DOHH2 (cell line): Measurements from ENCODE around the gene PGM5.

Experiments
- H3F3A ChIP-seq: fragments of 200-600 bp; sonication (generic), shearing (Covaris generic); 2 replicates; pipeline ENCODE4 v1.6.0; 2016; ENCODE audit warnings: antibody characterized with exemption, mild to moderate bottlenecking; ENCODE audit not compliant: control insufficient read depth, insufficient read depth
- H3K27ac ChIP-seq: fragments of 200-600 bp; sonication (generic); 2 replicates; pipeline ENCODE4 v1.5.1; 2014; ENCODE audit warnings: low read depth, mild to moderate bottlenecking, low read length, moderate library complexity
- H3K27me3 ChIP-seq: fragments of 200-600 bp; sonication (generic); 2 replicates; pipeline ENCODE4 v1.6.1; 2014; ENCODE audit warnings: mild to moderate bottlenecking, low read length, mixed read lengths; ENCODE audit not compliant: control insufficient read depth
- H3K36me3 ChIP-seq: fragments of 200-600 bp; sonication (generic); 2 replicates; pipeline ENCODE4 v1.6.1; 2014; ENCODE audit warnings: mild to moderate bottlenecking, low read length, moderate library complexity, mixed read lengths; ENCODE audit not compliant: control insufficient read depth
- H3K4me1 ChIP-seq: fragments of 200-600 bp; sonication (generic); 2 replicates; pipeline ENCODE4 v1.6.1; 2014; ENCODE audit warnings: mild to moderate bottlenecking, low read length, mixed read lengths; ENCODE audit not compliant: control insufficient read depth
- H3K4me2 ChIP-seq: fragments of 200-600 bp; sonication (generic); 2 replicates; pipeline ENCODE4 v1.6.0; 2014; ENCODE audit warnings: mild to moderate bottlenecking, low read length, moderate library complexity
- H3K4me3 ChIP-seq: fragments of 200-600 bp; sonication (generic); 2 replicates; pipeline ENCODE4 v1.5.1; 2014; ENCODE audit warnings: mild to moderate bottlenecking, low read length, mixed read lengths
- H3K79me2 ChIP-seq: fragments of 200-600 bp; sonication (generic); 2 replicates; pipeline ENCODE4 v1.6.1; 2014; ENCODE audit warnings: mild to moderate bottlenecking, low read length, mixed read lengths; ENCODE audit not compliant: control insufficient read depth
- H3K9me2 ChIP-seq: fragments of 200-600 bp; sonication (generic); replicated peaks from 2 replicates; pipeline ENCODE4 v1.6.1; 2014; ENCODE audit warnings: mild to moderate bottlenecking, low read length, mixed read lengths; ENCODE audit not compliant: control insufficient read depth
- H3K9me3 ChIP-seq: fragments of 200-600 bp; sonication (generic); 2 replicates; pipeline ENCODE4 v1.6.1; 2014; ENCODE audit warnings: antibody characterized with exemption, low read length, mixed read lengths; ENCODE audit not compliant: control insufficient read depth, insufficient read depth
- H4K20me1 ChIP-seq: fragments of 200-600 bp; sonication (generic); 2 replicates; pipeline ENCODE4 v1.6.0; 2014; ENCODE audit warnings: low read depth, mild to moderate bottlenecking, antibody characterized with exemption, low read length, moderate library complexity; ENCODE audit not compliant: control insufficient read depth, insufficient read depth
- CTCF ChIP-seq: fragments of 200-600 bp; sonication (generic); IDR thresholded peaks from one replicate; pipeline ENCODE4 v1.5.1; 2014; ENCODE audit warnings: antibody characterized with exemption, mild to moderate bottlenecking, low read depth, low read length; ENCODE audit not compliant: poor library complexity, severe bottlenecking
- EZH2phosphoT487 ChIP-seq: fragments of 200-600 bp; sonication (generic); IDR thresholded peaks from 2 replicates; pipeline ENCODE4 v1.6.1; 2017; ENCODE audit warnings: borderline replicate concordance, mild to moderate bottlenecking, antibody characterized with exemption, low read length, moderate library complexity, mixed read lengths

Gene PGM5

GRCh38 chr9:68419901-68420300, 63.5 kb downstream of the PGM5 start:
- no peak for TF ChIP-seq CTCF
- TF ChIP-seq EZH2phosphoT487, result no peak
- Histone ChIP-seq H3K9me2 (no peaks in the 10 kb centered on the region), H3K27me3 (no peaks in the 10 kb centered on the region), H3K4me1 (no peaks in the 10 kb centered on the region), H3K36me3 (no peaks in the 10 kb centered on the region), H3K4me3 (no peak overlapping the region), H3F3A (no peaks in the 10 kb centered on the region), H3K9me3 (no peaks in the 10 kb centered on the region), H4K20me1 (no peaks in the 10 kb centered on the region), H3K79me2 (no peaks in the 10 kb centered on the region), H3K4me2 (no peak overlapping the region), H3K27ac (no peak overlapping the region)

- Histone ChIP-seq H3K4me3 (no peak overlapping the region), H4K20me1 (no peaks in the 10 kb centered on the region), H3F3A (no peaks in the 10 kb centered on the region), H3K36me3 (no peaks in the 10 kb centered on the region), H3K9me2 (no peaks in the 10 kb centered on the region), H3K27ac (no peak overlapping the region), H3K9me3 (no peaks in the 10 kb centered on the region), H3K79me2 (no peaks in the 10 kb centered on the region), H3K4me2 (no peak overlapping the region), H3K27me3 (no peaks in the 10 kb centered on the region), H3K4me1 (no peaks in the 10 kb centered on the region)
- TF ChIP-seq EZH2phosphoT487, result no peak
- no peak for TF ChIP-seq CTCF
Observed at GRCh38 chr9:68426755-68427154, 70.3 kb downstream of the PGM5 start.

- no peaks in the 10 kb centered on the region for H4K20me1 ChIP-seq
- H3K79me2 ChIP-seq, result no peaks in the 10 kb centered on the region
- H3K9me3 ChIP-seq, result no peaks in the 10 kb centered on the region
- H3K9me2 ChIP-seq, result no peaks in the 10 kb centered on the region
- H3K4me3 ChIP-seq, result no peak overlapping the region
- no peaks in the 10 kb centered on the region for H3K4me1 ChIP-seq
- no peaks in the 10 kb centered on the region for H3K27me3 ChIP-seq
- no peak overlapping the region for H3K4me2 ChIP-seq
- TF ChIP-seq EZH2phosphoT487, result no peak
- no peak for TF ChIP-seq CTCF
- H3K36me3 ChIP-seq, result no peaks in the 10 kb centered on the region
- H3K27ac ChIP-seq, result no peak overlapping the region
- no peaks in the 10 kb centered on the region for H3F3A ChIP-seq
Observed at GRCh38 chr9:68427216-68427977, 71.0 kb downstream of the PGM5 start.
